ENCODE data around the gene MB. TPM values are rescaled to one million over a fixed set of nuclear protein-coding genes. Genes with fewer than 3 reads are reported as not detected.

MB gene
- total and polyA plus RNA-seq, 2 experiments from 2014 or later = not detected

- Histone ChIP-seq H3K27me3 (ENCODE audit: insufficient read depth) (no peaks in the 10 kb centered on the region), H3K9me2 (ENCODE audit: insufficient read depth) (no peaks in the 10 kb centered on the region), H3K27ac (ENCODE audit: low read depth) (no peak overlapping the region), H3K4me1 (ENCODE audit: insufficient read depth) (peaks cover 4% of the 10 kb centered on the region), H2AFZ (peak overlapping the region; percentile 97), H3F3A (replicated peaks; ENCODE audit: low read depth) (no peaks in the 10 kb centered on the region), H3K4me2 (0 out of 2 replicates have a peak overlapping the region, but pooled peaks have one; percentile 51), H3K36me3 (ENCODE audit: insufficient read depth) (no peaks in the 10 kb centered on the region), H3K79me2 (replicated peaks; ENCODE audit: insufficient read depth) (no peaks in the 10 kb centered on the region), H4K20me1 (replicated peaks; ENCODE audit: insufficient read depth) (no peaks in the 10 kb centered on the region), H3K4me3 (0 out of 2 replicates have a peak overlapping the region, but pooled peaks have one; percentile 10)
- ATAC-seq (peak; percentile 13; the same call in 1 of the 3 replicates), DNase-seq (ENCODE audit: low spot score) (no peak)
- Mint-ChIP-seq H3K27me3 (ENCODE audit: insufficient read depth, low read depth, poor library complexity) (peaks cover 12% of the 10 kb centered on the region), H3K4me3 (no peak overlapping the region), H3K36me3 (ENCODE audit: low read depth) (no peaks in the 10 kb centered on the region), H3K9me3 (no peaks in the 10 kb centered on the region), H3K27ac (no peak overlapping the region), H3K4me1 (peaks cover 11% of the 10 kb centered on the region; the same call in 2 of the 3 replicates)
- no peak for TF ChIP-seq ZNF331 (CRISPR knock-in tag; IDR thresholded peaks at IDR 0.05; ENCODE audit: low read depth)
- no peak for TF ChIP-seq STAT1 (IDR thresholded peaks at IDR 0.05; ENCODE audit: unreplicated experiment)
- no peak for TF ChIP-seq CTCF (conservative IDR thresholded peaks at IDR 0.05; ENCODE audit: low read depth in 2 of 2)
- TF ChIP-seq ZNF114 (CRISPR knock-in tag; IDR thresholded peaks at IDR 0.05) = no peak
- TF ChIP-seq ZNF462 (CRISPR knock-in tag; IDR thresholded peaks at IDR 0.05) = no peak
- no peak for TF ChIP-seq EZH2phosphoT487 (IDR thresholded peaks at IDR 0.05; ENCODE audit: unreplicated experiment)
- no peak for TF ChIP-seq REST (IDR thresholded peaks at IDR 0.05; ENCODE audit: unreplicated experiment)
- no peak for TF ChIP-seq JUNB (IDR thresholded peaks at IDR 0.05; ENCODE audit: unreplicated experiment)
- TF ChIP-seq CREB1 (CRISPR knock-in tag; IDR thresholded peaks at IDR 0.05; ENCODE audit: low read depth) = no peak
- TF ChIP-seq POLR2AphosphoS5 (IDR thresholded peaks at IDR 0.05; ENCODE audit: low read depth) = no peak
- no peak for TF ChIP-seq NANOG (IDR thresholded peaks at IDR 0.05; ENCODE audit: borderline replicate concordance)
- no peak for TF ChIP-seq ETS1 (IDR thresholded peaks at IDR 0.05)
- no peak for TF ChIP-seq EZH2 (IDR thresholded peaks at IDR 0.05; ENCODE audit: low read depth, unreplicated experiment)
These were observed 23.8 kb downstream of the MB start for GRCh38 chr22:35593071-35593890.
